Neuron (in vitro differentiated cells): ENCODE results near the gene ZNF865.

ENCODE experiments used
- H2AFZ ChIP-seq: one replicate; pipeline ENCODE4 v1.6.1; 2013; ENCODE audit warnings: low read depth, mild to moderate bottlenecking, inconsistent platforms, low read length, moderate library complexity
- H3K27me3 ChIP-seq: one replicate; pipeline ENCODE4 v1.6.1; 2013; ENCODE audit warnings: low read length; ENCODE audit not compliant: insufficient read depth
- H3K36me3 ChIP-seq: one replicate; pipeline ENCODE4 v1.6.1; 2013; ENCODE audit warnings: low read length; ENCODE audit not compliant: insufficient read depth
- H3K4me1 ChIP-seq: one replicate; pipeline ENCODE4 v1.6.1; 2013; ENCODE audit warnings: low read length; ENCODE audit not compliant: insufficient read depth
- H3K4me3 ChIP-seq: 2 replicates; pipeline ENCODE4 v1.5.1; 2013; ENCODE audit warnings: mild to moderate bottlenecking, low read length, moderate library complexity
- H3K9me3 ChIP-seq: one replicate; pipeline ENCODE4 v1.6.1; 2013; ENCODE audit warnings: low read length

ZNF865 gene

GRCh38 chr19:55650126-55650557, 44.7 kb downstream of the ZNF865 start:
- H3K9me3 ChIP-seq: no peaks in the 10 kb centered on the region
- H3K4me3 ChIP-seq: no peak overlapping the region
- H3K36me3 ChIP-seq: peaks cover 14% of the 10 kb centered on the region
- no peaks in the 10 kb centered on the region for H3K27me3 ChIP-seq
- no peak overlapping the region for H2AFZ ChIP-seq
- peaks cover 16% of the 10 kb centered on the region for H3K4me1 ChIP-seq

GRCh38 chr19:55650602-55651230, 45.3 kb downstream of the ZNF865 start:
- Histone ChIP-seq H3K4me1 (peaks cover 18% of the 10 kb centered on the region), H3K27me3 (no peaks in the 10 kb centered on the region), H3K4me3 (no peak overlapping the region), H3K36me3 (peaks cover 8% of the 10 kb centered on the region), H3K9me3 (no peaks in the 10 kb centered on the region), H2AFZ (no peak overlapping the region)

GRCh38 chr19:55651236-55651635, 45.8 kb downstream of the ZNF865 start:
- H3K9me3 ChIP-seq: no peaks in the 10 kb centered on the region
- no peak overlapping the region for H3K4me3 ChIP-seq
- H3K36me3 ChIP-seq: peaks cover 8% of the 10 kb centered on the region

GRCh38 chr19:55652311-55653128, 47.1 kb downstream of the ZNF865 start:
- H3K4me3 ChIP-seq: no peak overlapping the region
- H3K36me3 ChIP-seq: peaks cover 8% of the 10 kb centered on the region
- H3K9me3 ChIP-seq: no peaks in the 10 kb centered on the region
- peaks cover 29% of the 10 kb centered on the region for H3K4me1 ChIP-seq
- no peak overlapping the region for H2AFZ ChIP-seq
- H3K27me3 ChIP-seq: no peaks in the 10 kb centered on the region

More at GRCh38 chr19:55651236-55651635, 45.8 kb downstream of the ZNF865 start:
- Histone ChIP-seq H3K4me1 (peaks cover 23% of the 10 kb centered on the region), H3K27me3 (no peaks in the 10 kb centered on the region), H2AFZ (no peak overlapping the region)

GRCh38 chr19:55653651-55654322, 48.3 kb downstream of the ZNF865 start:
- Histone ChIP-seq H3K4me1 (peaks cover 27% of the 10 kb centered on the region), H3K36me3 (peaks cover 12% of the 10 kb centered on the region), H2AFZ (no peak overlapping the region), H3K4me3 (peak overlapping the region; percentile 85), H3K27me3 (no peaks in the 10 kb centered on the region), H3K9me3 (no peaks in the 10 kb centered on the region)

DNA sequence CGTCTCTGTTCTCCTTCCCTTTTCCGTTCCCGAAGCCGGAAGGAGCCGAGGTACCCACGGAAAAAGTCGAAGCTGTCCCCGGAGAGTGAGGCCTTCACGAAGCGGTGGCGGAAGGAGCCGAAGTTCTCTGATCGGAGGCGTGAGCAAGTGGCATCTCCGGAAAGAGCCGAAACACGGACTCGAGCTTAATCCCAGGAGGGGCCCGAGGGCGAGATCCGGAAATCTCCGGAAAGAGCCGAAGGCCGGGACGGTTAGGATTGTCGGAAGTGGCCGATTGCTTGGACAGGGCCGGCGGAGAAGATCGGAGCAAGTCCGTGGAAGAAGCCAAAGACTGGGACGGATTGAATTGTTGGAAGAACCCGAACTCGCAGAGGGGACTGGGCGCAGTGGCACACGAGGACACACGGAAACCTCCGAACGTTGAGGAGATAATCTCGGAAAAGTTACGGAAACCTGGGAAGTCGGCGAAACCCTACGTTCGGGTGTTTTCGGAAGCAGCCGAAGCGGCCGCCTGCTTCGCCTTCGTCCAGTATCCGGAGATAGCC, 48.9 kb downstream of the ZNF865 start:
- peak overlapping the region; percentile 85 for H3K4me3 ChIP-seq
- no peaks in the 10 kb centered on the region for H3K9me3 ChIP-seq
- no peaks in the 10 kb centered on the region for H3K27me3 ChIP-seq
- H3K36me3 ChIP-seq: peaks cover 18% of the 10 kb centered on the region
- H2AFZ ChIP-seq: no peak overlapping the region
- peaks cover 25% of the 10 kb centered on the region for H3K4me1 ChIP-seq

DNA sequence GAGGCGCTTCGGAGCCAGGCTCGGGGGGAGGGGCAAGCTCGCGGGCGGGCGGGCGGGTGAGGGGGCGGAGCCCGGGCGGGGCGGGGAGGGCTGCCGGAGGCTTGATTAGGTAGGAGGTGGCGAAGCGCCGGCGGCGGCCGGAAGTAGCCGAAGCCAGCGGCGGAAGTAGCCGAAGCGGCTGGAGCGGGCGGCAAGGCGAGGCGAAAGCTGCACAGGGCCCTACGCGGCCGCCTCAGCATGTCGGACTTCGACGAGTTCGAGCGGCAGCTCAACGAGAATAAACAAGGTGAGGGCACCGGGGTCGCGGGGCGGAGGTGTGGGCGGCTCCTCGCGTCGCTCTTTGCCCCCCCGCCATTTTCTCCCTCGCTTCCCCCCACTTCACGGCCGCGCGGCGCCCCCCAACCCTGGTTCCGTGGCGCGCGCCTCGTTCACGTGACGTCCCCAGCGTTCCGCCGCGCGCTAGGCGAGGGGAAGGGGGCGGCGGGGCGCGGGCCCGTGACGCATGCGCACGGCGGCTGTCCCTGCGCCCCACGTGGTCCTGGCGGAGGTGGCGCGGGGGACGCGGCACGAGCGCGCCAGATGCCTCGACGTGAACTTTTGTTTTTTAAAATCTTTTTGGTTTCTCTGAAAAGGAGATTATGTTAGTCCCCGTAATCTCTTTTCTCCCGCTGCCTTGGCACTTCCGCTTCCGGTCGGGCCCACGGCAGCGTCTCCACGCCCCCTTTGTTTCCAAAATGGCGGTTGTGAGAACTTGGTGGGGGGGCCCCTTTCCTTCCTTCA, 49.6 kb downstream of the ZNF865 start, which contains the start of gene U2AF2:
Gene U2AF2 (plus strand): TSS at position 168 of the 780 bp plus-strand sequence. CDS start 70 bp downstream, at position 238.
- Histone ChIP-seq H3K4me1 (peaks cover 25% of the 10 kb centered on the region), H3K27me3 (no peaks in the 10 kb centered on the region), H3K4me3 (peak within 1 kb of the TSS; percentile 85), H2AFZ (no peak within 1 kb of the TSS), H3K9me3 (no peaks in the 10 kb centered on the region), H3K36me3 (peaks cover 23% of the 10 kb centered on the region)

GRCh38 chr19:55655648-55656040, 50.2 kb downstream of the ZNF865 start:
- Histone ChIP-seq H3K4me1 (peaks cover 25% of the 10 kb centered on the region), H3K4me3 (peak overlapping the region; percentile 85), H3K27me3 (no peaks in the 10 kb centered on the region), H2AFZ (no peak overlapping the region), H3K36me3 (peaks cover 28% of the 10 kb centered on the region), H3K9me3 (no peaks in the 10 kb centered on the region)

- Histone ChIP-seq H2AFZ (no peak overlapping the region), H3K27me3 (no peaks in the 10 kb centered on the region), H3K4me1 (peaks cover 25% of the 10 kb centered on the region), H3K9me3 (no peaks in the 10 kb centered on the region), H3K4me3 (peak overlapping the region; percentile 85), H3K36me3 (peaks cover 33% of the 10 kb centered on the region)
Measured at GRCh38 chr19:55656552-55656951, 51.1 kb downstream of the ZNF865 start.

DNA sequence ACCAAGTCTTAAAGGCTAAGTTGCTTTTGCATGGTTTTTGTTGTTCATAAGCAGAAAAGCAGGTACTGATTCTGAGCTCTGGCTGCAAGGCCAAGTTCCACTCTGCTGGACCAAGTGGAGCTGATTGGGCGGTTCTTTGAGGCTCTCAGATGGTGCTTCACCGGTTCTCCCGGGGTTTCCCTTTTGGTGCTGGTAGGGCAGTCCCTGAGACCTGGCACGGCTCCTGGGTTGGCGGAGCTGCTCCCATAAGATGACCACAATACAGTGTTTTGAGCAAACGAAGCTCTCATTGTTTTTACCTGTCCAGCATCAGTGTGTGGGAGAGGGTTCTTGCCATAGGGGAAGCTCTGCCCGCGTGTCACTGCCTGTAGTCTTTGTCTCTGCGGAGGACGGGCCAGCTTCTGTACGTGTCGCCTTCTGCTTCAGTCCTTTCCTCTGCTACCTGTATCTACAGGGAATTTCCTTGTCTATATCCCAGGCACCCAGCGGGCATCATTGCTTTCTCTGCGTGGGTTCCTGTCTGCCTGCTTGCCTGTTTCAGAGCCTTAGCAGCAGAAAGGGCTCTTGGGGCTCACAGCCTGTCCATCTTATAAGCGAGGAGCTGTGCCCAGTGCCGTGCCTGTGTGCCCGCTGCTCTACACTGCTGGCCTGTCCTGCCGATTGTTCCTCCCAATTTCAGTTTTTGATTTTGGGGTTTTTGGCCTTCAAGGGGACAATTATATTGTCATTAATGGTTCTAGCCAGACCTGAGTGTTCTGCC, 51.7 kb downstream of the ZNF865 start:
- H2AFZ ChIP-seq: no peak overlapping the region
- no peaks in the 10 kb centered on the region for H3K27me3 ChIP-seq
- H3K4me3 ChIP-seq: peak overlapping the region; percentile 85
- H3K36me3 ChIP-seq: peaks cover 35% of the 10 kb centered on the region
- H3K4me1 ChIP-seq: peaks cover 25% of the 10 kb centered on the region
- H3K9me3 ChIP-seq: no peaks in the 10 kb centered on the region

DNA sequence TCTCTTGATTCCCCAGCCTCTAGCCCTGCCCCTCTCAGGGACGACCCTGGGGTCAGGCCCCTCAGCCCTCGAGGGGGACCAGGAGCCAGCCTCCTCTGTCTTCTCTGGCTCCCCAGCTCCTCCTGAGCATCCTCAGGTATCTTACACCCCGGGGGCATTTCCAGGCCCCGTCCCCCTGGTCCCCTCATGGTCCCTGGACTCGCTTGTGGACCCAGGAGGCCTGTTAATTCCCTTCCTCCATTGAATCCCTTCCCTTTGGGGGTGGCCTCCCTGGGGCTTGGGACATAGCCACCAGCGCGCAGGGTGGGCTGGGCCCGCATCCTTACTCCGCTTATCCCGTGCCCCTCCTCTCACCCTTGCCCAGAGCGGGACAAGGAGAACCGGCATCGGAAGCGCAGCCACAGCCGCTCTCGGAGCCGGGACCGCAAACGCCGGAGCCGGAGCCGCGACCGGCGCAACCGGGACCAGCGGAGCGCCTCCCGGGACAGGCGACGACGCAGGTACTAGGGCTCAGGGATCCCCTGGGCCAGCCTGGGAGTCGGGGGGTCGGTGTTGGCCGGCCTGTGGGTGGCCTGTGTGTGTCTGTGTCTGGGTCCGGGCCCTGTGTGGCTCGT, 53.5 kb downstream of the ZNF865 start:
- peaks cover 25% of the 10 kb centered on the region for H3K4me1 ChIP-seq
- H3K36me3 ChIP-seq: peaks cover 51% of the 10 kb centered on the region
- no peak overlapping the region for H2AFZ ChIP-seq
- no peaks in the 10 kb centered on the region for H3K27me3 ChIP-seq
- no peaks in the 10 kb centered on the region for H3K9me3 ChIP-seq
- H3K4me3 ChIP-seq: no peak overlapping the region
